Renal cortex interstitium (tissue), 15 donors: ENCODE data around the gene CMAS. TPM values are rescaled to one million over a fixed set of nuclear protein-coding genes. Genes with fewer than 3 reads are reported as not detected.
"Not testable (repeated sequence)": the region's sequence is repeated elsewhere in the genome, so short reads cannot be mapped to it uniquely, and the experiment has no call there.

Experiments
- DNase-seq, 11 donors: peaks; one replicate each; pipeline ENCODE4 v3.0.0-alpha.2; 2013; ENCODE audit warnings: low read depth in 9 of 11, low spot score in 4 of 11; ENCODE audit errors: extremely low read depth in 1 of 11
- long read RNA-seq, 16 experiments: transcript quantifications; one replicate each; lab custom pipeline, GENCODE V29; 2026
- polyA plus RNA-seq, 3 donors: library from polyadenylated mRNA; unstranded; fragments of 120-200 nt; gene quantifications; one replicate each; pipeline ENCODE4 v1.2.1, GENCODE V29; 2013; ENCODE audit not compliant: insufficient read length in 3 of 3

Gene CMAS
- 10 to 100 TPM; 50.6 to 63.4 (median 52.9) TPM for polyA plus RNA-seq
- long read RNA-seq, donor 1, transcript CMAS-201 (8 exons, 1,787 nt), result major isoform, 12 of 12 reads
- long read RNA-seq, donor 1, partial matches to known transcripts, result 0 of 12 reads
- long read RNA-seq, donor 1, other reads (novel, unspliced or antisense), result 0 of 12 reads
- long read RNA-seq, donor 2, transcript CMAS-201 (8 exons, 1,787 nt), result major isoform, 13 of 21 reads
- long read RNA-seq, donor 2, partial matches to known transcripts, result 8 of 21 reads
- long read RNA-seq, donor 2, other reads (novel, unspliced or antisense), result 0 of 21 reads
- long read RNA-seq, donor 3, transcript CMAS-201 (8 exons, 1,787 nt), result major isoform, 27 of 27 reads
- long read RNA-seq, donor 3, partial matches to known transcripts, result 0 of 27 reads
- long read RNA-seq, donor 3, other reads (novel, unspliced or antisense), result 0 of 27 reads
- long read RNA-seq, donor 4, transcript CMAS-201 (8 exons, 1,787 nt), result major isoform, 19 of 19 reads
- long read RNA-seq, donor 4, partial matches to known transcripts, result 0 of 19 reads
- long read RNA-seq, donor 4, other reads (novel, unspliced or antisense), result 0 of 19 reads
- long read RNA-seq, donor 5, result 0 reads
- long read RNA-seq, donor 6, transcript CMAS-201 (8 exons, 1,787 nt), result major isoform, 15 of 15 reads
- long read RNA-seq, donor 6, partial matches to known transcripts, result 0 of 15 reads
- long read RNA-seq, donor 6, other reads (novel, unspliced or antisense), result 0 of 15 reads
- long read RNA-seq, donor 7, transcript CMAS-201 (8 exons, 1,787 nt), result major isoform, 13 of 18 reads
- long read RNA-seq, donor 7, partial matches to known transcripts, result 0 of 18 reads
- long read RNA-seq, donor 7, other reads (novel, unspliced or antisense), result 5 of 18 reads
- long read RNA-seq, donor 8, transcript CMAS-201 (8 exons, 1,787 nt), result major isoform, 24 of 33 reads
- long read RNA-seq, donor 8, partial matches to known transcripts, result 8 of 33 reads
- long read RNA-seq, donor 8, other reads (novel, unspliced or antisense), result 0 of 33 reads
- long read RNA-seq, donor 9, transcript CMAS-201 (8 exons, 1,787 nt), result major isoform, 17 of 17 reads
- long read RNA-seq, donor 9, partial matches to known transcripts, result 0 of 17 reads
- long read RNA-seq, donor 9, other reads (novel, unspliced or antisense), result 0 of 17 reads
- long read RNA-seq, donor 10, transcript CMAS-201 (8 exons, 1,787 nt), result major isoform, 23 of 30 reads
- long read RNA-seq, donor 10, partial matches to known transcripts, result 5 of 30 reads
- long read RNA-seq, donor 10, other reads (novel, unspliced or antisense), result 0 of 30 reads
- long read RNA-seq, donor 11, transcript CMAS-201 (8 exons, 1,787 nt), result major isoform, 16 of 16 reads
- long read RNA-seq, donor 11, partial matches to known transcripts, result 0 of 16 reads
- long read RNA-seq, donor 11, other reads (novel, unspliced or antisense), result 0 of 16 reads
- long read RNA-seq, donor 12, transcript CMAS-201 (8 exons, 1,787 nt), result major isoform, 9 of 9 reads
- long read RNA-seq, donor 12, partial matches to known transcripts, result 0 of 9 reads
- long read RNA-seq, donor 12, other reads (novel, unspliced or antisense), result 0 of 9 reads
- long read RNA-seq, donor 13, result 0 reads
- long read RNA-seq, donor 14, transcript CMAS-201 (8 exons, 1,787 nt), result major isoform, 15 of 16 reads
- long read RNA-seq, donor 14, partial matches to known transcripts, result 0 of 16 reads
- long read RNA-seq, donor 14, other reads (novel, unspliced or antisense), result 0 of 16 reads
- long read RNA-seq, donor 15, transcript CMAS-201 (8 exons, 1,787 nt), result major isoform, 13 of 13 reads
- long read RNA-seq, donor 15, partial matches to known transcripts, result 0 of 13 reads
- long read RNA-seq, donor 15, other reads (novel, unspliced or antisense), result 0 of 13 reads
- long read RNA-seq, donor 16, transcript CMAS-201 (8 exons, 1,787 nt), result major isoform, 64 of 84 reads
- long read RNA-seq, donor 16, partial matches to known transcripts, result 11 of 84 reads
- long read RNA-seq, donor 16, other reads (novel, unspliced or antisense), result 8 of 84 reads

- DNase-seq, result peak in 9 of 11 donors; percentile 44 to 67 (median 57)
Observed at GRCh38 chr12:22046090-22046967, at the start of gene CMAS. CMAS (plus strand) TSS chr12:22046218; CDS start chr12:22046304, 86 bp downstream.

GRCh38 chr12:21998295-21998694 lies 47.7 kb upstream of the CMAS start:
- DNase-seq, result no peak

GRCh38 chr12:21998782-21999181 lies 47.2 kb upstream of the CMAS start:
- DNase-seq, result no peak

GRCh38 chr12:22002430-22002829 lies 43.6 kb upstream of the CMAS start:
- DNase-seq, result no peak

- not testable (repeated sequence) for DNase-seq
Observed at GRCh38 chr12:22007794-22008193, 38.2 kb upstream of the CMAS start.

GRCh38 chr12:22008196-22008595 lies 37.8 kb upstream of the CMAS start:
- no peak for DNase-seq

- no peak for DNase-seq
Observed at GRCh38 chr12:22014041-22014782, 31.8 kb upstream of the CMAS start.

GRCh38 chr12:22014783-22015144 lies 31.3 kb upstream of the CMAS start:
- DNase-seq, result no peak

- no peak for DNase-seq
Observed at GRCh38 chr12:22016982-22017381, 29.0 kb upstream of the CMAS start.

- DNase-seq, result no peak
Observed at GRCh38 chr12:22018860-22019259, 27.2 kb upstream of the CMAS start.

- not testable (repeated sequence) for DNase-seq
Observed at GRCh38 chr12:22023489-22023888, 22.5 kb upstream of the CMAS start.

- no peak for DNase-seq
Observed at GRCh38 chr12:22029491-22029890, 16.5 kb upstream of the CMAS start.

- DNase-seq, result no peak
Observed at GRCh38 chr12:22029991-22030390, 16.0 kb upstream of the CMAS start.

GRCh38 chr12:22032732-22033131 lies 13.3 kb upstream of the CMAS start:
- DNase-seq, result no peak

GRCh38 chr12:22034709-22035506 lies 11.1 kb upstream of the CMAS start:
- no peak for DNase-seq
